ENCODE measurements around the gene SPG7. TPM values are rescaled to one million over a fixed set of nuclear protein-coding genes. Genes with fewer than 3 reads are reported as not detected.

The SPG7 gene
- total RNA-seq, 3 donors from 2014 or later (not counting 1 experiment from before 2014, with no cell fraction given) = 142 to 195 (median 180) TPM

- Histone ChIP-seq H3K36me3 (ENCODE audit: control insufficient read depth, insufficient read depth, low read length) (peaks cover 13% of the 10 kb centered on the region), H3K9me3 (ENCODE audit: control insufficient read depth, insufficient read depth, low read length) (no peaks in the 10 kb centered on the region), H3K4me1 (ENCODE audit: control insufficient read depth, insufficient read depth, low read length) (peaks cover 44% of the 10 kb centered on the region), H3K27me3 (ENCODE audit: control insufficient read depth, insufficient read depth, low read length) (no peaks in the 10 kb centered on the region), H3K4me3 (ENCODE audit: low read length) (peak overlapping the region; percentile 61), H3K27ac (ENCODE audit: low read length) (peak overlapping the region; percentile 91)
- H3K4me1 Mint-ChIP-seq = peaks cover 26 to 28% of the 10 kb centered on the region in 2 donors
- H3K27ac Mint-ChIP-seq = peak overlapping the region; percentile 68 to 87
- H3K36me3 Mint-ChIP-seq = no peaks in the 10 kb centered on the region
- WGBS (ENCODE audit: insufficient coverage) = 8% methylated on average over 42 of the region's 42 CpGs
- H3K9me3 Mint-ChIP-seq = no peaks in the 10 kb centered on the region
- H3K4me3 Mint-ChIP-seq = peak overlapping the region; percentile 82
- no peak for ATAC-seq
- DNase-seq = peak in 1 of 2 donors; percentile 61
- intact Hi-C loops (cut with micrococcal nuclease) = loop anchor here (5.0 kb wide), 1 partner anchor 190 kb away; no protein-coding TSS in a partner anchor
- no peak for TF ChIP-seq CTCF (IDR thresholded peaks at IDR 0.05)
- no peaks in the 10 kb centered on the region for H3K27me3 Mint-ChIP-seq (ENCODE audit: low read depth in 2 of 2)
These were observed 879 bp upstream of the SPG7 start for GRCh38 chr16:89507214-89507833.

GRCh38 chr16:89510526-89510925, 2.3 kb downstream of the SPG7 start:
- Mint-ChIP-seq H3K9me3 (no peaks in the 10 kb centered on the region), H3K27ac (no peak overlapping the region), H3K36me3 (no peaks in the 10 kb centered on the region), H3K4me1 (peaks cover 19 to 21% of the 10 kb centered on the region in 2 donors), H3K27me3 (ENCODE audit: low read depth in 2 of 2) (no peaks in the 10 kb centered on the region), H3K4me3 (peak overlapping the region; percentile 67)
- TF ChIP-seq CTCF (IDR thresholded peaks at IDR 0.05) = no peak
- ATAC-seq (no peak), DNase-seq (no peak)
- Histone ChIP-seq H3K27ac (ENCODE audit: low read length) (no peak overlapping the region), H3K4me3 (ENCODE audit: low read length) (no peak overlapping the region), H3K4me1 (ENCODE audit: control insufficient read depth, insufficient read depth, low read length) (peaks cover 34% of the 10 kb centered on the region), H3K9me3 (ENCODE audit: control insufficient read depth, insufficient read depth, low read length) (no peaks in the 10 kb centered on the region), H3K36me3 (ENCODE audit: control insufficient read depth, insufficient read depth, low read length) (peaks cover 27% of the 10 kb centered on the region), H3K27me3 (ENCODE audit: control insufficient read depth, insufficient read depth, low read length) (no peaks in the 10 kb centered on the region)
- intact Hi-C loops (cut with micrococcal nuclease) = no loop called here
- whole genome bisulfite sequencing (ENCODE audit: insufficient coverage) = 96% methylated on average over 9 of the region's 9 CpGs

- H3K27ac Mint-ChIP-seq = peak overlapping the region in 1 of 2 donors; percentile 51
These were observed 3.2 kb downstream of the SPG7 start for GRCh38 chr16:89511374-89511773.

More at GRCh38 chr16:89511374-89511773, 3.2 kb downstream of the SPG7 start:
- Histone ChIP-seq H3K27me3 (ENCODE audit: control insufficient read depth, insufficient read depth, low read length) (no peaks in the 10 kb centered on the region), H3K9me3 (ENCODE audit: control insufficient read depth, insufficient read depth, low read length) (no peaks in the 10 kb centered on the region), H3K36me3 (ENCODE audit: control insufficient read depth, insufficient read depth, low read length) (peaks cover 31% of the 10 kb centered on the region), H3K4me1 (ENCODE audit: control insufficient read depth, insufficient read depth, low read length) (peaks cover 25% of the 10 kb centered on the region), H3K27ac (ENCODE audit: low read length) (no peak overlapping the region), H3K4me3 (ENCODE audit: low read length) (no peak overlapping the region)
- DNase-seq = no peak
- Mint-ChIP-seq H3K9me3 (no peaks in the 10 kb centered on the region), H3K36me3 (no peaks in the 10 kb centered on the region), H3K4me1 (peaks cover 11 to 13% of the 10 kb centered on the region in 2 donors), H3K27me3 (ENCODE audit: low read depth in 2 of 2) (no peaks in the 10 kb centered on the region), H3K4me3 (peak overlapping the region; percentile 21)
- WGBS (ENCODE audit: insufficient coverage) = 10% methylated on average over 4 of the region's 8 CpGs
- intact Hi-C loops (cut with micrococcal nuclease) = no loop called here
- ATAC-seq = no peak
- no peak for TF ChIP-seq CTCF (IDR thresholded peaks at IDR 0.05)

Data from natural killer cell (primary cell).